ENCODE data around the gene GCFC2. TPM values are rescaled to one million over a fixed set of nuclear protein-coding genes. Genes with fewer than 3 reads are reported as not detected.

The GCFC2 gene
- total RNA-seq, 1 experiment from 2014 or later, result 20.1 TPM

- ChIA-PET CTCF (interaction anchor here (1.0 to 1.1 kb wide), 2 partner anchors 20 to 29 kb away, joined by 4 to 5 read pairs; no protein-coding TSS in a partner anchor), RAD21 (ENCODE audit: low non-redundant PET in 1 of 2, low total read pairs in 2 of 2, uncharacterized antibody in 2 of 2, unreplicated experiment in 2 of 2) (no interaction called here), POLR2A (no interaction called here)
- DNase-seq (ENCODE audit: low read depth, low spot score) (no peak), ATAC-seq (no peak)
- TF ChIP-seq EZH2 (IDR thresholded peaks at IDR 0.05) (no peak), SIN3A (IDR thresholded peaks at IDR 0.05; ENCODE audit: low read depth) (no peak), SRF (IDR thresholded peaks at IDR 0.05; ENCODE audit: low read depth) (no peak), EGR1 (IDR thresholded peaks at IDR 0.05; ENCODE audit: low read depth) (no peak), CTCF (IDR thresholded peaks at IDR 0.05 in 2 of 3, conservative IDR thresholded peaks at IDR 0.05 in 1 of 3; ENCODE audit: borderline replicate concordance in 1 of 3, insufficient read depth in 1 of 3, low read depth in 2 of 3, low read length in 2 of 3) (0 out of 6 replicates have a peak, but pooled peaks of 1 of the 3 experiments have one; percentile 4), CEBPB (IDR thresholded peaks at IDR 0.05; ENCODE audit: low read depth) (no peak), ELF1 (IDR thresholded peaks at IDR 0.05; ENCODE audit: borderline replicate concordance, low read depth) (no peak)
- no peaks in the 10 kb centered on the region for H3K9me2 ChIP-seq (ENCODE audit: insufficient read depth)
- intact Hi-C loops (cut with micrococcal nuclease), result loop anchor here (2.0 kb wide), 1 partner anchor 63 kb away; the partner anchor contains the start of gene GCFC2
- H3K27me3 ChIP-seq (ENCODE audit: insufficient read depth, low read length), result no peaks in the 10 kb centered on the region
- H3K9ac ChIP-seq (ENCODE audit: low read length), result peak overlapping the region; percentile 79
- H2AFZ ChIP-seq (ENCODE audit: low read depth, low read length, poor library complexity, severe bottlenecking), result no peak overlapping the region
- H3K4me3 ChIP-seq (replicated peaks in 1 of 2; ENCODE audit: low read depth in 1 of 2, low read length in 2 of 2), result peak overlapping the region; percentile 73 to 79
- no peak overlapping the region; the same call in 1 of the 2 replicates for H3K27ac ChIP-seq (ENCODE audit: low read depth, low read length)
- no TSS peak for BruUV-seq (replicated peaks)
- peaks cover 48% of the 10 kb centered on the region for H3K79me2 ChIP-seq (ENCODE audit: insufficient read depth, low read length)
- no peaks in the 10 kb centered on the region for H4K20me1 ChIP-seq (ENCODE audit: insufficient read depth)
- peak overlapping the region; percentile 79 for H3K4me2 ChIP-seq (ENCODE audit: low read length)
- H3K4me1 ChIP-seq (ENCODE audit: control insufficient read depth in 1 of 2, insufficient read depth in 2 of 2, low read length in 2 of 2), result peaks cover 6 to 14% of the 10 kb centered on the region in 2 experiments; a peak in 3 of 4 replicates
- peaks cover 20 to 26% of the 10 kb centered on the region in 2 experiments; a peak in 3 of 4 replicates for H3K36me3 ChIP-seq (ENCODE audit: control insufficient read depth in 1 of 2, insufficient read depth in 2 of 2, low read length in 2 of 2)
- no peaks in the 10 kb centered on the region for H3K9me3 ChIP-seq (ENCODE audit: control insufficient read depth in 1 of 2, insufficient read depth in 1 of 2, low read depth in 1 of 2, low read length in 2 of 2)
These were observed 62.9 kb downstream of the GCFC2 start for GRCh38 chr2:75647771-75648170.

Measured in HCT116 (cell line).